ENCODE data around the gene LRRC45.
A peak's percentile ranks its signal among the peaks of the same experiment; 100 is the strongest.

The LRRC45 gene

DNA sequence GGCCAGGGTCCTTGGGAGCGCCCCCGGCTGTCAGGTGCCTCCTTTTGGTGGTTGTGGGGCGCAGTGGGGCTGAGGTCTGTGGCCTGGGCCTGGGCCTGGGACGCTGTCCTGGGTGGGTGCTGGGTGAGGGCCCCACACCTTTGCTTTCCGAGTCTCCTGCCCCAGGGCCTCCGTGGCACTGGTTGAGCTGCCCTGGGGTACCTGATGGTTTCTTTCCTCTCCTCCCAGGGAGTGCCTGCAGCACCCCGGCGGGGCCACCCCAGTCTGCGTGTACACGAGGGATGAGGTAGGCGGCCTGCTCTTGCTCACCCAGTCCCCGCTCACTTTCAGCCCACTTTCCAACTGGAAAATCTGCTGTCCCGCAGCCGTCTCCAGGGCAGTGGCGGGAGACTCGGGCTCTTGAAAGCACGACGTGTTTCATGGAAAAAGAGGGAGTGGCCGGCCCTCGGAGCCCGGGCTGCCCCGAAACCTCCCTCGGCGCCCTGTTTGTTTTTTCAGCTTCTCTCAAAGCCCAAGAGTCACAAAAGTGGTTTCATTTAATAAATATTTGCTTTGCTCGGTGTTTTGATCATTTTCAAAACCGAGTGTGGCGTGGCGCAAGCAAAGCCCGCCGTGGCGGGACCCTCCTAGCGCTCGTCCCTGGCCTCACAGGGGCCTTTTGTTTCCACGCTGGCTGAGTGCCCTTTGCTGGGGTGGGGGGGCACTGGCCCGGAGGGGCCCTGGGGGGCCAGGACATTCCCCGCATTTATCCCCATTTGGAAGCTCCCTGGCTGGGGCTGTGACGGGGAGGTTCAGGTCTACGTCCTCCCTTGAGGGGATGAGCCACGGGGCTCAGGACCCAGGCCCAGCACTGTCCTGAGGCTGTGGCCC lies 28.3 kb upstream of the LRRC45 start:
- DNase-seq (ENCODE audit: low spot score) = no peak

DNA sequence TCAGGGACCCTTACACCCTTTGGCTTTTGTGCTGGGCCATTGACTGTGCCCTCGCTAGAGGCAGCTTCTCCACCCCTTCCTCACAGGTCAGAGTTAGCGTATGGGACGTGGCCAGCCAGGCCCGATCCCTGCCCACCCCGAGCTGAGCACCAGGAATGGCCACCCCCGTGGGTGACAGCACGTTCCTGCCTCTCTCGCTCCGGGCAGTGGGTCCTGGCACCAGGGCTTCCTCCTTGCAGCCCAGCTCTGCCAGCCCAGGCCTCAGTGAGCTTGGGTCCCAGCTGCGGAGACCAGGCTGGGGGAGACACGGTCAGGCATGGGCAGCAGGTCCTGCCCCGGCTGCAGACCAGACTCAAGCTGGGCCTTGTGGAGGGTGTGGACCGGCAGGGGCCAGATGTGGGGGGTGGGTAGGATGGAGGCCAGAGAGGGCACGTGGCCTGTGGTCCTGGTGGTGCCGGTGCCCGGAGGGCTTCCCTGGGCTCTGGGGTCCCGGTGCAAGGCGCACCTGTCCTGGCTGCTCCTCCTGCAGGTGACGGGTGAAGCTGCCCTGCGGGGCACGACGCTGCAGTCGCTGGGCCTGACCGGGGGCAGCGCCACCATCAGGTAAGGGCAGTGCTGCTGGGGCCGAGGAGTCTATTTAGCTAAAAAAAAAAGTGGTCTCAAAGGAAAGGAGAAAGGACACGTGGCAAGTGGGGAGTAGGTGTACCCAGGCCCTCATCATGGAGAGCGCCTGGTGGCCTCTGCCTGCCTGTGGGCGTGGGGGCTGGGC lies 27.5 kb upstream of the LRRC45 start:
- DNase-seq (ENCODE audit: low spot score) = peak; percentile 65

DNA sequence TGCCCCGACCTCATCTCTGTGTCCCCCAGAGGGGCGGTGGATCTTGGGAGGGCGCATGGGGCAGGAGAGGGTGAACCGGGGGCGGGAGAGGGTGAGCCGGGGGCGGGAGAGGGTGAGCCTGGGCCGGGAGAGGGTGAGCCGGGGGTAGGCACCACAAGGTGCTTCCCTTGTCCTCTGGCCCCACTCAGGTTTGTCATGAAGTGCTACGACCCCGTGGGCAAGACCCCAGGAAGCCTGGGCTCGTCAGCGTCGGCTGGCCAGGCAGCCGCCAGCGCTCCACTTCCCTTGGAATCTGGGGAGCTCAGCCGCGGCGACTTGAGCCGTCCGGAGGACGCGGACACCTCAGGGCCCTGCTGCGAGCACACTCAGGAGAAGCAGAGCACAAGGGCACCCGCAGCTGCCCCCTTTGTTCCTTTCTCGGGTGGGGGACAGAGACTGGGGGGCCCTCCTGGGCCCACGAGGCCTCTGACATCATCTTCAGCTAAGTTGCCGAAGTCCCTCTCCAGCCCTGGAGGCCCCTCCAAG lies 26.8 kb upstream of the LRRC45 start:
- DNase-seq (ENCODE audit: low spot score) = peak; percentile 3

DNA sequence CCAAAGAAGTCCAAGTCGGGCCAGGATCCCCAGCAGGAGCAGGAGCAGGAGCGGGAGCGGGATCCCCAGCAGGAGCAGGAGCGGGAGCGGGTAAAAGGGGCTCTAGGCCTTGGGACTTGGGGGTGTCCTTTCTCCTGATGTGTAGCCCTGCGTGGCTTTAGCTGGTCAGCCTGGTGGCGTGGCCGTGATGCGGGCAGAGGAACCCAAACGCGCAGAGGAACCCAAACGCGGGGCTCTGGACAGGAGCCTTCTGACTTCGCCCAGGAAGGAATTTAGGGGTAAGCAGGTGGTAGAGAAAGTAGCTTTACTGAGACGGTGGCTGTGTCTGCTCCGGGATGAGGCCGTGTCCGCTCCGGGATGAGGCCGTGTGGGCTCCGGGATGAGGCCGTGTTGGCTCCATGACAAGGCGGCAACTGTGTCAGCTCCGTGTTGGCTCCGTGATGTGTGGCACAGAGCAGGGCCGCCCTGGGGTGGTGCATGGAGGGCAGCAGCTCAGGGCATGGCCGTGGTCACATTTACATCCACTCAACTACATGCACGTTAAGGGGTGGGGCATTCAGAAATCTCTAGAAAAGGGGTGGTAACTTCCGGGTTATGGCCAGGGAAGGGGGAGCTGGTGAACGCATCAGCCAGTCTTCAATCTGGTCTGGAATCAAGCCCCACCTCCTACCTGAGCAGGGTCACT lies 26.2 kb upstream of the LRRC45 start:
- no peak for DNase-seq (ENCODE audit: low spot score)

DNA sequence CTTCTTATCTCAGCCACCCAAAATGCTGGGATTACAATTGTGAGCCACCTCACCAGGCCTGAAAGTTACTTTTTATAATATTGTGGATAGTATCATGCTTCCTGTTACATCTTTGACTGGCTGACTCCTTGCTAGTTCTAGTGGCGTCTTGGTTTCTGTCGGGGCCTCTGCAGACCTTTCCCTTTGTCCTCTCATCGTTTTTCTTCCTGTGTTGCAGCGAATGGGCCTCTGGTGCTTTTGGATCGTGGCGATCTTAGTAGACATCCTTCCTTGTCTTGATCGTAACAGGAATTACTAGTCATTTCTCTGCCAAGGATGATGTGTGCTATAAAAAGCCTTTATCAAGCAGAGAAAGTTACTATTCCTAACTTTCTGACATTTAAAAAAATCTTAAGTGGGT lies 24.9 kb upstream of the LRRC45 start:
- DNase-seq (ENCODE audit: low spot score) = no peak

DNA sequence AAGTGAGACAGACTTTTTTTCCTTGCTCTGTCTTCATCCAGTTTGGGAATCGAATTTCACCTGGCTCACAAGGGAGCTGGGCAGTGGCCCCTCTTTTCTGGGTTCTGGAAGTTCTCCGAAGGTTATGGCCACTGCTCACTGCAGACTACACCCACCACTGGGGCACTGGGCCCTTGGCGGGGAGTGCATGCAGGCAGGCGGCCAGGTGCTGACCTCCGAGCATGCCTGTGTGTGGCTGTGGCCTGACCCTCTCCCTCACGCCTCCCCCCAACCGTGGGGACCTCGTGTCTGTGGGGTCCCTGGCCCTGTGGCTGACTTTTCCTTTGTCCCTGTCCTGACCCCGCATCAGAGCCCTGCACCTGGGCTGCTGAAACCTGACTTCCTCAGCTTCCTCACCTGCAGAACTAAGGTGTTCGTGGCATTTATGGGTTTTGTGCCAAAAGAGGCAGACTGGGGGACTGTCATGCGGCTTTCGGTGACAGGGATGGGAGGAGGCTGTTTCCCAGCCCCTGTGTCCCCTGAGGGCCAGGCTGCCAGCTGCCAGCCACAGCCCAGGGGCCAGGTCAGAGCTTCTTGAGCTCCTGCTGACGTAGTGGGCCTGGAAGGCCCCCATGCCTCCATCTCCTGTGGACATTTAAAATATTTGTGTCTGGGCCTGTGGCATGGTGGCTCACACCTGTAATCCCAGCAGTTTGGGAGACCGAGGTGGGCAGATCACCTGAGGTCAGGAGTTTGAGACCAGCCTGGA lies 24.2 kb upstream of the LRRC45 start:
- DNase-seq (ENCODE audit: low spot score) = no peak

DNA sequence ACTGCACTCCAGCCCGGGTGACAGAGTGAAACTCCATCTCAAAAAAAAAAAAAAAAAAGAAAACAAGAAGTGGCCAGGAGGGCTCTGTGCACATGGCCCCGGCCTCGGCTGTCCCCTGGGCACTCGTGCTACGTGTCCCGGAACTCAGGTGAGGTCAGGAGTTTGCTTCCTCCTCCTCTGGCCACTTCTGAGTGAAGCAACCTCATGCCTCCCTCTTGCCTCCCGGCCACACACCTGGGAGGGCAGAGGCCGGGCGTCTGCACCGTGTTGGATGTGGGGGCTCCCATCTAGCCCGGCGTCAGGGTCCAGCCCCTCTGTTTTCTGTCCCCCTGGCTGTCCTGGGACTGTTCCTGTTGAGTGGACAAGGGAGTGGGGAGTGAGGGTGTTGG lies 23.5 kb upstream of the LRRC45 start:
- no peak for DNase-seq (ENCODE audit: low spot score)

DNA sequence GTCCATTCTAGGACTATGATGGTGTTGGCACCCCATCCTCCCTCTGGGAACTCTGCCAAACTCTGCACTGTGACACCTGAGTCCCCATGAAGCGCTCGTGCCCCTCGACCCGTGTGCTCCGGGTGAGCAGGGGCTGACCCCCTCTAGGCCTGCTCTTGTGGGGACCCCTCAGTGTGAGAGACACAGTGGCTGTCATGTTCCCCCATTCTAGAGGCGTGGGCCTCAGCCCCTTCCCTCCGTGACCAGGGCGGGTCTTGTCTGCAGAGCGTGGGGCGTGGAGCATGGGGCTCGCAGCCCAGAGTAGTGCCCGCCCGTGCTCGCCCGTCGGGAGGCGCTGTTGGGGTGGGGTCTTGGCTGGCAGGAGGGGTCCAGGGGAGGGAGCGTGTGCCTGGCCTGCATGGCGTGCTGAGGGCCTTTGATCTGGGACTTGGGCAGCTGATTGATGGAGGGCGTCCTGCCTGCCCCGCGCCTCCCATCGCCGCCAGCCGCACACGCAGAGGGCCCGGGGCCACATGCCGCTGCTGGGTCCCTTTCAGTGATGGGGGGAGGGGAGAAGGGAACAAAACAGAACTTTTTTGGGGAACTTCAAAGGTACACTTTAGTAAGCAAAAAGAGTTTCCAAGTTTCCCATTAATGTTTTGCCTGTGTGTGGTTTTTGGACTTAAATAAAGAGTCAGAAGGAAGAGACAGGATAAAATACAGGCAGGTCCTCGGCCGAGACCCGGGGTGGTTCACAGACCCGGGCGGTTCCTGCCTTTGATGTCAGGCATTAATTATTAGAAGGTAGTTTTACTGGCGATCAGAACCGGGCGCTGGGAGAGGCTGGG lies 22.9 kb upstream of the LRRC45 start:
- no peak for DNase-seq (ENCODE audit: low spot score)

DNA sequence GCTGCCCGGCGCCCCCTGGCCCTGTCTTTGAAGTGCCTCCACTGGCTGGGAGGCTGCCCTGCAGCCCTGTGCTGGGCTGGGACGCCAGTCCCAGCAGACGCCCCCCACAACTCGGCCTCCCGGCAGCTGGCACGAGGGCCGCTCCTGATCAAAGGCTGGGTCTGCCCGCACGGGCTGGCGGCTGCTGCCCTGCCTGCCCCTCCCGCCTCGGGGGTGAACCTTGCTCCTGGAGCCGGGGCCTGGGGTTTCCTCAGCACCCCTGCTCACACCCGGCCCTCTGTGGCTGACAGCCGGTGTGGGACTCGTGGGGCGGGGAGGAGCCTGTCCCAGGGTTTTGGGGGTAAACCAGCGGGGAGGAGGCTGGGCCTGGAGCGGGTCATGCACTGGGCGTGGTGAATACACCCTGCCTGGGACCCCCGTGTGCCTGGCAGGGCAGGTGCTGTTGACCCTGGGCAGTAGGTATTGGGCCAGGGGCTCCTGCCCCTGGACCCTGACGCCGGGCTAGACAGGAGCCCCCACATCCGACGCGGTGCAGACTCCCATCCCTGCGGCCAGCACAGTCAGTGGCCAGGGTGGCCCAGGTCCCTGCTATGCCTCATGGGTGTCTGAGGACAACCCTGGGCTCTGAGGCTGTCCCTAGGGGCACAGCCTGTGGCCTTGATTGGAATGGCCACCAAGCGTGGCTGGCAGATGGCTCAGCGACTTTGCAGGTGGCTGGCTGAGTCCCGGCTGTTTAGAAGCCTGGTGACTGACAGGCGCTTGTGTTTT lies 22.1 kb upstream of the LRRC45 start:
- no peak for DNase-seq (ENCODE audit: low spot score)

DNA sequence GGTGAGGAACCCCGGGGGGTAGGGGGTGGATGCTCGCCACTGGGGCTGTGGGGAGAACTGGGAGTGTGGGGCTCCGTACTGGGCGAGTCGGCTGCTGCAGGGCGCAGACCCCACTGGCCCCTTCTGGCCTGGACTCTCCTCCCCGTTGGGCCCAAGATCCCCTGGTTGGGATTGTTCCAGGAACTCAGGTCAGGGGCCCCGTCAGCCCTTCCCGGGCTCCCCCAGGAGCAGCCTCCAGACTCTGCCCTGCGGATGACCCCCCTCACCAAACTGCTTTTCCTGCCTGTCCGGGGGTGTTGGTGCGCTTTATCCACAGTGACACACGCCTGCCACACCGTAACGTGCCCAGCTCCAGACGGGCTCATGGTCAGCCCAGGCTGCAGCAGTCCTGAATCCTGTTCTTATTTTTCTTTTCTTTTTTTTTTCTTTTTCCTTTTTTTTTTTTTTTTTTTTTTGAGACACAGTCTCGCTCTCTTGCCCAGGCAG lies 21.5 kb upstream of the LRRC45 start:
- no peak for DNase-seq (ENCODE audit: low spot score)

DNA sequence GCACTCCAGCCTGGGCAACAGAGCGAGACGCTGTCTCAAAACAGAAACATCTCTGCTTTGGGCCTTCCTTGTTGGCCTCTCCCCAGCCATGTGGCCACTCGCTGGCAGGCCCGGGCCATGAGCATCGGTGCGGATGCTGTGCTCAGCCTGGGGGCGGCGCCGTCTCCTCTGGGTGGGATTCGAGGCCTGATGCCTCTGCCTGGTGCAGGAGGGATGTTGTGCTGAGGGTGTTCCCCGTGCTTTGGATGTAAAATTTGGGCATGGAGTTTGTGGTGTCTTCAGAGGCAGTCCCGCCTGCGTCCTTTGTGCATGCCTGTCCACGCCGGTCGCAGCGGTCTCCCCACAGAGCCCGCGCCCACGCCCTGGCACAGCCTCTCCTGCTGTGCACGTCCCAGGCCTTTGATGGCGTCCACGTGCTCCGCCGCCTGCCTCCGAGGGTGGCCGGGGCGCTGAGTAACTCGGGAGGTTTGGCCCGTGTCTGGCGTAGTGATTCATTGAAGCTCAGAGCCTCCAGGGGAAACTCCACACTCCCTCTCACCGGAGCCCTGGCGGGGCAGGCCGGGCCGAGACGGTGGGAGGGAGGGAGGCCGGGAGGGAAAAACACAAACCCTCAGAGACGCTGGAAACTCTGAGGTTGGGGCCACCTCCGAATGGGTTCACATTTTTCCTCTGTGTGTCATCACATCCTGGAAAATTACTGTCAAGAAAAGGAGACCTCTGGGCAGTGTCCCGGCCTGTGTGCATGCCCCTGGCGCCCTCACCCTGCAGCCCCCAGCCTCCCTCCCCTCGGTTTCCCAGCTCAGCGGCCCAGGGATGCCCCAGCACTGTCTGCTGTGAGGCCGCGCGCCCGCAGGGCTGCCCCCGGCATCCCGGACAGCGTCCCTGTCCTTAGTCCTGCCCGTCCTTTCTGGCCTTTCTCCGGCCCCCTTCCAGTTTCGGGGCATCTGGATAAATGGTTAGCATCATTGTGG lies 19.4 kb upstream of the LRRC45 start:
- peak; percentile 63 for DNase-seq (ENCODE audit: low spot score)

DNA sequence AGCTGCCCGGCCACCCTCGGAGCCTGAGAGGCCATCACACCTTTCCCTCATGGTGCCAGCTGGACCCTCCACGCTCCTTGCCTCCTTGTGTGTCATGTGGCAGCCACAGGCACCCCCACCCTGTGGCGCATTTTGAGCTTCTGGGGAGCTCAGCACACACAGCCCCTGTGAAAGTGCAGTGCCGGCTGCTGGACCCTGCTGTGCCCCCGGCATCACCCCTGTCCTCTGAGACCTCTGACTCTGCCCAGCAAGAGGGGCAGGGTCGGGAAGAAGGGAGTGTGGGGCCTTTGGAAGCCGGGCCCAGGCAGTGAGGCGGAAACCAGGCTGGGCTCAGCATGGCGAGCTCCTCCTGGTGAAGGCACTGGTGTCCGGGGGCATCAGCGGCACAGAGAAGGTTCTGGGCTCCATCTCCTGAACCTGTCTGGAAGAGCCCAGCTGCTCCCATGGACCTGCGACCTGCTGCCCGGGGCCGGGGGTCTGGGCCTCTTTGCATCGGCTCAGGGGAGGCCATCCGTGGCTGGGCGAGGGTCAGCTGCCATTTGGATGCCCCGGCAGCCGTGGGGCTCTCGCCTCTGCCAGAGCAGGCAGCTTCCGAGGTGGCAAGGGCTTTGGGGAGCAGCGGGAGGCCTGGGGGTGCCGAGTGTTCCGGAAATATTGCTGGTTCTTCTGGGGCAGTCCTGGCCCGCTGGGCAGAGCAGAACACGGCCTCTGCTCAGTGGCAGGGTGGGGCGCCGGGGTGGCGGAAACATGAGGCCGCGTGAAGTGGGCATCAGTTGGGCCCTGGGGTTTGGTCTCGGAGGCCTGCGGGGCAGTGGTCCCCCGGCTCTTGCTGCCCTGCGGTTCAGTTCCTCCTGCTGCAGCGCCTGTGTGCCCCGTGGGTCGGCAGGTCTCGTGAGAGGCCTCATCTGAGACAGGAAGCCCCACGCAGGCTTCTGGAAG lies 18.3 kb upstream of the LRRC45 start:
- no peak for DNase-seq (ENCODE audit: low spot score)

DNA sequence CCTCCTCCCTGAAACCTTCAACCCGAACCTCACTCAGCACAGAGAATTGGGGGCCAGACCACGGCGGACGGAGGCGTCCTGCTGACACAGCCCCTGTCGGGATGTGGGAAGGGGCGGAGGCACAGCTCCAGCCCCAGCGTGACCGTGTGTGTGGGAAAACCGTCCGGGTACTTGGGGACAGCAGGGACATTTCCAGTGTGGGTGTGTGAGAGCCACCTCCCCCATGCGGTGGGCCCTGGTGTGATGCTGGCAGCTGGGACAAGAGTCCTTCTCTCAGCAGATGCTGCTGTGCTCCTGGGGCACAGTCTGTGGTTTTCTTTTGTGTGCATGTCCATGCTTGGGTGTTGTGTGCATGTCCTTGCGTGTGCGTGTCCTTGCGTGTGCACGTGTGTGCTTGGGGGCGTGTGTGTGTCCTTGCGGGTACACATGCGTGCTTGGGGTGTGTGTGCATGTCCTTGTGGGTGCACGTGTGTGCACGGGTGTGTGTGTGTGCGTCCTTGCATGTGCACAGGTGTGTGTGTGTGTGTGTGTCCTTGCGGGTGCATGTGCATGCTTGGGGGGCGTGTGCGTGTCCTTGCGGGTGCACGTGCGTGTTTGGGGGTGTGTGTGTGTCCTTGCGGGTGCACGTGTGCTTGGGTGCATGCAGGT lies 17.3 kb upstream of the LRRC45 start:
- DNase-seq (ENCODE audit: low spot score) = no peak

DNA sequence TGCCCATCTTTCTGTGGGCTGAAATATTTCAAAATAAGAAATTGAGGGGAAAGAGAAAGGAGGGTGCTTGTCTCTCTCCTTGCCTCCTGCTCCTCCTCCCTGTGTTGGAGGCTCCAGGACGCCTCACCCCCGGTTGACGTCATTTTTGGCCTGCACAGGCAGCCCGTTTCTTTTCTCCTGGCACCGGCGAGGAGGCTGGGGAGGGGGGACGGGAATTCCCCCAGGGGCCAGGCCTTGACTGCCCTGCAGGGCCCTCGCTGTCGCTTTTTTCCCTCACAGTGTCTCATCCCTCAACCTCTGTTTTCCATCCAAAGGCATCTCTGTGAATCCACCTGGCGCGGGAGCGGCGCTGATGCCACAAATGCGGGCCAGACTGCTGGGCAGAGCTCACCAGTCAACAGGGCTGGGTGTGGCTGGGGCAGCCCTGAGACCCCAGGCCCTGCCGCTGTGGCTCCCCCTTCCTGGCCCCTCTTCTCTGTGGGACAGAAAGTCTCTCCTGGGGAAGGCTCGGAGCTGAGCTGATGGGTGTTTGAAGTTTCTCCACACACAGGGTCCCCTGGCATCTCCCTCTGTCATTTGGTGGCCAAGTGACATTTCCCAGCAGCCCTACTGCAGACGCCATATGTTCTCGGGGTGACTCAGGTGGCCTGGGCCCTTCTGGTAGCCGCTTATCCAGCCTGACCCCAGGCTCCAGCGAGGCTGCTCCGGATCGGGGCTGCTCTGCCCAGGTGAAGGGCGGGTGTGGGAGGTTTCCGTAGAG lies 16.5 kb upstream of the LRRC45 start:
- no peak for DNase-seq (ENCODE audit: low spot score)

DNA sequence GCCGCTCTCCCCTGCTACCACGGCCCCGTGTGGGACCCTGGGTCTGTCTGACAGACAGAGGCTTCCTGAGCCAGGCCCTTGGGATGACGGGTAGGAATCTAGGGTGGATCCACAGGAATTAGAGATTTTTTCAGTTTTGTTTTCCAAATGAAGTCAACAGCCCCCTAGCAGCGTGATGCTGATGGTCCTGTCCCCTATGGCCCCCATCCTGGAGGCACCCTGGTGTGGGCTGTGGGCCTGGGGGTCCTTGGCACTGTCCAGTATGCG lies 15.9 kb upstream of the LRRC45 start:
- no peak for DNase-seq (ENCODE audit: low spot score)

DNA sequence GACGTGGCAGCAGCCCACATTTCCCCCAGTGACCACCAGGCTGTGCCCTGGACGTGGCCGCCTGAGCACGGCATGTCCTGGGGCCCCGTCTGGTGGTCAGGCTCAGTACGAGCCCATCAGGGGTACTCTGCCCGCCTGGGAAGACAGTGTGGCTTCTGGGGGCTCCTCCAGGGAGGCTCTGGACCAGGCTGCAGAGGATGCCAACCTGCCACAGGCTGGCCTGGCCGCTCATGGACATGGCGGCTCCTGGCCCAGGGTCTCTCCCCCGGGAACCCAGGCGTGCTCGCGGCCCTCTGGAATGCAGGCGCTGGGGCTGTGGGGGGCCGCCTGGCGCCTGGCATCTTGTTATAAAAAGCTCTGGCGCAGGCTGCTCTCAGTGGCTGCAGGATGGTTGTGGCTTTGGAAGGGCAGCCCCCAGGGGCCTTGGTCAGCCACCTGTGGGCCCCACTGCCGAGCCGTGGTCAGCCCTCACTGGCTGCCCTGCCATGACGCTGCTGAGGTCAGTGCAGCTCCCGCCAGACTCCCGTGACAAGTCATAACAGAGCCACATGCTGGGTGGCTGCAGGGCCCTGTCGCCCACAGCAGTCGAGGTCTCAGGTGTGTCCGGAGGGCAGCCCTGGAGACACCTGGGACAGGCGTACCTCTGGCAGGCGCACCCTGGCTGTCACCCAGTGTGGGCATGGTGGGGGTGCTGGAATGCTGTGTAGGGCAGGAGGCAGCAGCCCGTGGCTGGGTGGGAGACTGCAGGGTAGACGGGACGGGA lies 15.4 kb upstream of the LRRC45 start:
- DNase-seq (ENCODE audit: low spot score) = no peak
